ENCODE measurements around the gene CLIP4.

- TF ChIP-seq CTCF (IDR thresholded peaks at IDR 0.05 in 8 of 11, conservative IDR thresholded peaks at IDR 0.05 in 3 of 11) (no peak), POLR2A (IDR thresholded peaks at IDR 0.05) (no peak), POLR2AphosphoS5 (IDR thresholded peaks at IDR 0.05) (no peak)
Observed at GRCh38 chr2:29166242-29167039, 51.2 kb downstream of the CLIP4 start.
